Measurements from ENCODE around the gene MATN1.

DNA sequence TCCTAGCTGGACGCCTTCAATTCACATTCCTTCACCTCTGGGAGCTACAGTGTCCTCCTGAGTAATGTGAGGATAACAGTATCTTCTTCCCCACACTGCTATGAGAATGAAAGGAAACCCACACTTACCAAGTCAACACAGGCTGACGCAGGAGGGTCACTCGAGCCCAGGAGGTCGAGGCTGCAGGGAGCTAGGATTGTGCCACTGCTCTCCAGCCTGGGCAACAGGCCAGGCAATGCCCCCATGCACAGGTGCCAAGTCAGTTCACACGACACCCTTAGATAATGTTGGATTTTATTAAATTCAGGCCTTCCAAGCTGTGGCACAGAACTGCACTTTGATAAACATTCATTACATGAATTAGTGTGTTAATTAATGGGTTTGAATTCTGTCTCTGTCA lies 31.9 kb downstream of the MATN1 start:
- no peak for TF ChIP-seq POLR2A (IDR thresholded peaks at IDR 0.05)
- TF ChIP-seq, protein P1, sequence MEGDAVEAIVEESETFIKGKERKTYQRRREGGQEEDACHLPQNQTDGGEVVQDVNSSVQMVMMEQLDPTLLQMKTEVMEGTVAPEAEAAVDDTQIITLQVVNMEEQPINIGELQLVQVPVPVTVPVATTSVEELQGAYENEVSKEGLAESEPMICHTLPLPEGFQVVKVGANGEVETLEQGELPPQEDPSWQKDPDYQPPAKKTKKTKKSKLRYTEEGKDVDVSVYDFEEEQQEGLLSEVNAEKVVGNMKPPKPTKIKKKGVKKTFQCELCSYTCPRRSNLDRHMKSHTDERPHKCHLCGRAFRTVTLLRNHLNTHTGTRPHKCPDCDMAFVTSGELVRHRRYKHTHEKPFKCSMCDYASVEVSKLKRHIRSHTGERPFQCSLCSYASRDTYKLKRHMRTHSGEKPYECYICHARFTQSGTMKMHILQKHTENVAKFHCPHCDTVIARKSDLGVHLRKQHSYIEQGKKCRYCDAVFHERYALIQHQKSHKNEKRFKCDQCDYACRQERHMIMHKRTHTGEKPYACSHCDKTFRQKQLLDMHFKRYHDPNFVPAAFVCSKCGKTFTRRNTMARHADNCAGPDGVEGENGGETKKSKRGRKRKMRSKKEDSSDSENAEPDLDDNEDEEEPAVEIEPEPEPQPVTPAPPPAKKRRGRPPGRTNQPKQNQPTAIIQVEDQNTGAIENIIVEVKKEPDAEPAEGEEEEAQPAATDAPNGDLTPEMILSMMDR (IDR thresholded peaks at IDR 0.05): no peak
